H1 (cell line): Measurements from ENCODE around the gene LSM2. TPM values are rescaled to one million over a fixed set of nuclear protein-coding genes. Genes with fewer than 3 reads are reported as not detected.

Source experiments
- CHD7 ChIP-seq: fragments of 300-600 bp; sonication (generic); IDR thresholded peaks from 2 replicates; pipeline ENCODE4 v1.7.1; 2012; ENCODE audit warnings: low read length, moderate library complexity, mild to moderate bottlenecking, inconsistent platforms; ENCODE audit not compliant: insufficient replicate concordance
- KDM4A ChIP-seq: IDR thresholded peaks from one replicate; pipeline ENCODE4 v1.7.1; 2012; ENCODE audit warnings: low read depth, mild to moderate bottlenecking, moderate library complexity, low read length, inconsistent platforms; ENCODE audit not compliant: severe bottlenecking
- POLR2A ChIP-seq, 2 experiments: IDR thresholded peaks; 1 replicate in 1 of 2; 2 replicates in 1 of 2; pipeline ENCODE4 v1.6.1; 2011; ENCODE audit warnings: low read depth in 2 of 2, low read length in 2 of 2, mild to moderate bottlenecking in 2 of 2; ENCODE audit errors: control extremely low read depth in 1 of 2
- SAP30 ChIP-seq: fragments of 300-600 bp; sonication (generic); IDR thresholded peaks from 2 replicates; pipeline ENCODE4 v1.7.1; 2012; ENCODE audit warnings: low read length, moderate library complexity, mild to moderate bottlenecking, inconsistent platforms; ENCODE audit not compliant: insufficient read depth, insufficient replicate concordance
- polyA plus RNA-seq, 7 experiments: library from polyadenylated mRNA; depleted of rRNA in 3 of 7; stranded (reverse) in 5 of 7; unstranded in 2 of 7; fragments of >200 nt in 5 of 7; fragments of 200-250 nt in 2 of 7; gene quantifications; 1 replicate in 5 of 7; 2 replicates in 1 of 7; 4 replicates in 1 of 7; pipeline versions ENCODE4 v1.2.1 to v1.2.3, GENCODE V29; 2011 to 2013; ENCODE audit warnings: missing spikeins in 2 of 7, mixed read lengths in 2 of 7
- total RNA-seq: library from RNA; stranded (reverse); fragmentation: NEBNext Ultra II Directional; extraction: Animal tissue kit (Norgen Biotek cat#: 25700); gene quantifications from 2 replicates; pipeline ENCODE4 v1.2.1, GENCODE V29; 2021
- TF ChIP-seq, protein P1 (sequence below), 3 experiments: IDR thresholded peaks; 1 replicate in 2 of 3; 2 replicates in 1 of 3; pipeline versions ENCODE4 v1.5.1 to v1.6.1; 2011; ENCODE audit warnings: low read length in 3 of 3, mild to moderate bottlenecking in 3 of 3, inconsistent platforms in 2 of 3, low read depth in 1 of 3, moderate library complexity in 1 of 3; ENCODE audit not compliant: insufficient read depth in 1 of 3; ENCODE audit errors: control extremely low read depth in 1 of 3

LSM2 gene
- total and polyA plus RNA-seq, 2 of the 8 experiments (the other 6 are each of a cell fraction or from before 2014, with no cell fraction given): 127 to 168 TPM

- TF ChIP-seq CHD7: no peak
- no peak for TF ChIP-seq KDM4A
- TF ChIP-seq SAP30: no peak
- TF ChIP-seq POLR2A (IDR thresholded peaks at IDR 0.05; ENCODE audit: control extremely low read depth in 1 of 2, low read depth in 2 of 2, low read length in 2 of 2): no peak
- TF ChIP-seq, protein P1, sequence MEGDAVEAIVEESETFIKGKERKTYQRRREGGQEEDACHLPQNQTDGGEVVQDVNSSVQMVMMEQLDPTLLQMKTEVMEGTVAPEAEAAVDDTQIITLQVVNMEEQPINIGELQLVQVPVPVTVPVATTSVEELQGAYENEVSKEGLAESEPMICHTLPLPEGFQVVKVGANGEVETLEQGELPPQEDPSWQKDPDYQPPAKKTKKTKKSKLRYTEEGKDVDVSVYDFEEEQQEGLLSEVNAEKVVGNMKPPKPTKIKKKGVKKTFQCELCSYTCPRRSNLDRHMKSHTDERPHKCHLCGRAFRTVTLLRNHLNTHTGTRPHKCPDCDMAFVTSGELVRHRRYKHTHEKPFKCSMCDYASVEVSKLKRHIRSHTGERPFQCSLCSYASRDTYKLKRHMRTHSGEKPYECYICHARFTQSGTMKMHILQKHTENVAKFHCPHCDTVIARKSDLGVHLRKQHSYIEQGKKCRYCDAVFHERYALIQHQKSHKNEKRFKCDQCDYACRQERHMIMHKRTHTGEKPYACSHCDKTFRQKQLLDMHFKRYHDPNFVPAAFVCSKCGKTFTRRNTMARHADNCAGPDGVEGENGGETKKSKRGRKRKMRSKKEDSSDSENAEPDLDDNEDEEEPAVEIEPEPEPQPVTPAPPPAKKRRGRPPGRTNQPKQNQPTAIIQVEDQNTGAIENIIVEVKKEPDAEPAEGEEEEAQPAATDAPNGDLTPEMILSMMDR (IDR thresholded peaks at IDR 0.05; ENCODE audit: control extremely low read depth in 1 of 3, insufficient read depth in 1 of 3, low read depth in 1 of 3, low read length in 3 of 3): no peak
Measured at GRCh38 chr6:31750411-31751022, 56.2 kb downstream of the LSM2 start (continued).
